GM12891 (cell line): ENCODE results near the gene CDCA4.

Experiments used
- DNase-seq: peaks from one replicate; pipeline ENCODE4 v3.0.0; 2011; ENCODE audit warnings: low spot score; ENCODE audit not compliant: insufficient read length
- FAIRE-seq: peaks from 2 replicates; lab custom pipeline; 2011; peaks lifted over from hg19 to GRCh38; lab: Jason Lieb, UNC
- PAX5 ChIP-seq: IDR thresholded peaks from 2 replicates; pipeline ENCODE4 v1.6.1; 2011; ENCODE audit warnings: low read length, moderate library complexity, mild to moderate bottlenecking; ENCODE audit not compliant: insufficient read depth, severe bottlenecking
- POLR2A ChIP-seq: IDR thresholded peaks from 2 replicates; pipeline ENCODE4 v1.6.1; 2011; ENCODE audit warnings: low read depth, low read length, control low read depth
- POLR2AphosphoS5 ChIP-seq: IDR thresholded peaks from 2 replicates; pipeline ENCODE4 v1.6.1; 2011; ENCODE audit warnings: low read depth, low read length, control low read depth
- POU2F2 ChIP-seq: IDR thresholded peaks from 2 replicates; pipeline ENCODE4 v1.6.1; 2011; ENCODE audit warnings: low read depth, mild to moderate bottlenecking, control low read depth, low read length, moderate library complexity
- SPI1 ChIP-seq: IDR thresholded peaks from 2 replicates; pipeline ENCODE4 v1.6.1; 2011; ENCODE audit warnings: low read depth, low read length, control low read depth
- TAF1 ChIP-seq: IDR thresholded peaks from 2 replicates; pipeline ENCODE4 v1.6.1; 2011; ENCODE audit warnings: low read depth, low read length, control low read depth

The CDCA4 gene

GRCh38 chr14:104964546-104964945, 56.3 kb downstream of the CDCA4 start:
- DNase-seq, result no peak
- TF ChIP-seq TAF1 (no peak), PAX5 (no peak), POU2F2 (no peak), POLR2AphosphoS5 (no peak), SPI1 (no peak), POLR2A (no peak)
- no peak for FAIRE-seq
